Mammary epithelial cell (primary cell): ENCODE data around the gene CNGA1.

Experiments used
- EZH2 ChIP-seq: IDR thresholded peaks from 2 replicates; pipeline ENCODE4 v1.6.1; 2012; ENCODE audit warnings: low read length, inconsistent platforms, borderline replicate concordance
- TF ChIP-seq, protein P1 (sequence below), 2 donors: IDR thresholded peaks in 1 of 2; conservative IDR thresholded peaks in 1 of 2; 2 replicates each; pipeline ENCODE4 v1.5.1; 2011 to 2012; ENCODE audit warnings: inconsistent platforms in 2 of 2, low read length in 2 of 2, mild to moderate bottlenecking in 2 of 2, control low read depth in 1 of 2, low read depth in 1 of 2; ENCODE audit not compliant: insufficient read depth in 1 of 2; ENCODE audit errors: extremely low read depth in 1 of 2

DNA sequence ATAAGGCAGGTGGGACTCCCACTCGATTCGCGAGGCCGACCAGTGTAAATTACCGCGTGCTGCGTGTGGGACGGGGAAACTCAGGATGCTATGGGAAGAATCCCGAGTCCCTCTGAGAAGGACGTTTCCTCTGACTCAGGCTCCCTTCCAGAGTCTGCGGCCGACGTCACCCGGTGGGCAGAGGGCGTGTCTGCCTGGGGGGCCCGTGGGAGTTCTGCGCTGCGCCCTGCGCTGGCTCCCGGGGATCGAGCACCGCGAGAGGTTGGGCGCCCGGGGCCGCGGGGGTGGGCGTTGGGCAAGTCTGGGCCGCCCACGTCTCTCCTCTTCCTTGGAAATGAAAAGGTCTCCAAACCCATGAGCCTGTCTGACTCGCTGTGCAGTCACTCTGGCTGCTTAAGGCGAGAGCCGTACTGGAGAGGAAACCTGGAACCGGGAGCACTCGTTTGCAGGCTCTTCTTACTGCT is 659 bp upstream of the CNGA1 start:
- TF ChIP-seq, protein P1, sequence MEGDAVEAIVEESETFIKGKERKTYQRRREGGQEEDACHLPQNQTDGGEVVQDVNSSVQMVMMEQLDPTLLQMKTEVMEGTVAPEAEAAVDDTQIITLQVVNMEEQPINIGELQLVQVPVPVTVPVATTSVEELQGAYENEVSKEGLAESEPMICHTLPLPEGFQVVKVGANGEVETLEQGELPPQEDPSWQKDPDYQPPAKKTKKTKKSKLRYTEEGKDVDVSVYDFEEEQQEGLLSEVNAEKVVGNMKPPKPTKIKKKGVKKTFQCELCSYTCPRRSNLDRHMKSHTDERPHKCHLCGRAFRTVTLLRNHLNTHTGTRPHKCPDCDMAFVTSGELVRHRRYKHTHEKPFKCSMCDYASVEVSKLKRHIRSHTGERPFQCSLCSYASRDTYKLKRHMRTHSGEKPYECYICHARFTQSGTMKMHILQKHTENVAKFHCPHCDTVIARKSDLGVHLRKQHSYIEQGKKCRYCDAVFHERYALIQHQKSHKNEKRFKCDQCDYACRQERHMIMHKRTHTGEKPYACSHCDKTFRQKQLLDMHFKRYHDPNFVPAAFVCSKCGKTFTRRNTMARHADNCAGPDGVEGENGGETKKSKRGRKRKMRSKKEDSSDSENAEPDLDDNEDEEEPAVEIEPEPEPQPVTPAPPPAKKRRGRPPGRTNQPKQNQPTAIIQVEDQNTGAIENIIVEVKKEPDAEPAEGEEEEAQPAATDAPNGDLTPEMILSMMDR (conservative IDR thresholded peaks at IDR 0.05 in 1 of 2, IDR thresholded peaks at IDR 0.05 in 1 of 2; ENCODE audit: extremely low read depth in 1 of 2, insufficient read depth in 1 of 2, low read depth in 1 of 2, low read length in 2 of 2), result no peak
- no peak for TF ChIP-seq EZH2
